HCT116 (cell line): ENCODE measurements around the gene PACRG. TPM values are rescaled to one million over a fixed set of nuclear protein-coding genes. Genes with fewer than 3 reads are reported as not detected.

Source experiments
- ATAC-seq: fragments of 200-7000 bp; cut with Tn5 transposase; 2 replicates; pipeline ENCODE4 v1.9.1; 2020; ENCODE audit warnings: mild to moderate bottlenecking, moderate library complexity
- BruUV-seq: library from RNA; stranded (reverse); fragments of 400-500 nt; replicated peaks from 2 replicates; lab custom pipeline; 2021; lab: Mats Ljungman, UMichigan
- CTCF ChIA-PET: fragments of 300-600 bp; sonication (Branson Sonifier 250); formaldehyde crosslinking; loops from one replicate; lab custom pipeline; 2021; ENCODE audit warnings: antibody characterized with exemption; lab: Charles Lee
- POLR2A ChIA-PET: fragments of 300-600, 350-600 bp; sonication (Branson Sonifier 250); formaldehyde crosslinking; loops from one replicate; lab custom pipeline; 2021; ENCODE audit warnings: antibody characterized with exemption; lab: Charles Lee
- RAD21 ChIA-PET, 2 experiments: fragments of 300-600 bp; sonication (Branson Sonifier 250); formaldehyde crosslinking; loops; one replicate each; lab custom pipeline; 2023; ENCODE audit warnings: low total read pairs in 2 of 2; ENCODE audit not compliant: uncharacterized antibody in 2 of 2, unreplicated experiment in 2 of 2, low non-redundant PET in 1 of 2; lab: Charles Lee
- DNase-seq: peaks from one replicate; pipeline ENCODE4 v3.0.0-alpha.2; 2010; ENCODE audit warnings: low read depth, low spot score
- H2AFZ ChIP-seq: fragments of 200-600 bp; shearing (Covaris generic), sonication (generic); 2 replicates; pipeline ENCODE4 v1.6.1; 2017; ENCODE audit warnings: low read depth, mixed run types, mixed read lengths, antibody characterized with exemption, low read length; ENCODE audit not compliant: poor library complexity, severe bottlenecking
- H3K27ac ChIP-seq: 2 replicates; pipeline ENCODE4 v1.5.1; 2012; ENCODE audit warnings: low read depth, low read length
- H3K27me3 ChIP-seq: fragments of 200-600 bp; sonication (generic); 2 replicates; pipeline ENCODE4 v1.6.1; 2016; ENCODE audit warnings: mixed run types, low read length, mixed read lengths; ENCODE audit not compliant: insufficient read depth
- H3K36me3 ChIP-seq, 2 experiments: fragments of 200-500 bp in 1 of 2; fragments of 200-600 bp in 1 of 2; sonication (Bioruptor generic) in 1 of 2; sonication (generic) in 1 of 2; 2 replicates each; pipeline versions ENCODE4 v1.5.1 to v1.6.1; 2014 to 2016; ENCODE audit warnings: low read length in 2 of 2, inconsistent platforms in 1 of 2, mixed read lengths in 1 of 2, mixed run types in 1 of 2; ENCODE audit not compliant: insufficient read depth in 2 of 2, control insufficient read depth in 1 of 2
- H3K4me1 ChIP-seq, 2 experiments: fragments of 200-600 bp in 1 of 2; sonication (generic) in 1 of 2; 2 replicates each; pipeline versions ENCODE4 v1.5.1 to v1.6.1; 2012 to 2017; ENCODE audit warnings: low read length in 2 of 2, inconsistent platforms in 1 of 2, mild to moderate bottlenecking in 1 of 2, mixed read lengths in 1 of 2, mixed run types in 1 of 2, moderate library complexity in 1 of 2; ENCODE audit not compliant: insufficient read depth in 2 of 2, control insufficient read depth in 1 of 2
- H3K4me2 ChIP-seq: fragments of 200-600 bp; sonication (generic); 2 replicates; pipeline ENCODE4 v1.6.1; 2017; ENCODE audit warnings: mixed run types, low read length, mixed read lengths
- H3K4me3 ChIP-seq, 2 experiments: fragments of 200-600 bp in 1 of 2; sonication (generic) in 1 of 2; replicated peaks in 1 of 2; 2 replicates each; pipeline ENCODE4 v1.5.1; 2011 to 2016; ENCODE audit warnings: low read length in 2 of 2, control low read depth in 1 of 2, low read depth in 1 of 2, mild to moderate bottlenecking in 1 of 2, mixed read lengths in 1 of 2, mixed run types in 1 of 2
- H3K79me2 ChIP-seq: fragments of 200-600 bp; sonication (generic); 2 replicates; pipeline ENCODE4 v1.6.1; 2017; ENCODE audit warnings: mild to moderate bottlenecking, mixed run types, low read length, moderate library complexity, mixed read lengths; ENCODE audit not compliant: insufficient read depth
- H3K9ac ChIP-seq: fragments of 200-600 bp; sonication (generic); 2 replicates; pipeline ENCODE4 v1.6.1; 2016; ENCODE audit warnings: low read length, mixed read lengths
- H3K9me2 ChIP-seq: fragments of 200-600 bp; sonication (generic), shearing (Covaris generic); 2 replicates; pipeline ENCODE4 v1.6.1; 2017; ENCODE audit warnings: mixed run types, mild to moderate bottlenecking, moderate library complexity; ENCODE audit not compliant: insufficient read depth
- H3K9me3 ChIP-seq, 2 experiments: fragments of 200-500 bp in 1 of 2; fragments of 200-600 bp in 1 of 2; sonication (Bioruptor generic) in 1 of 2; sonication (generic) in 1 of 2; 2 replicates each; pipeline ENCODE4 v1.6.1; 2014 to 2017; ENCODE audit warnings: low read length in 2 of 2, mixed read lengths in 2 of 2, inconsistent platforms in 1 of 2, low read depth in 1 of 2, mild to moderate bottlenecking in 1 of 2, mixed run types in 1 of 2, moderate library complexity in 1 of 2; ENCODE audit not compliant: control insufficient read depth in 1 of 2, insufficient read depth in 1 of 2
- H4K20me1 ChIP-seq: fragments of 200-600 bp; sonication (generic), shearing (Covaris generic); 2 replicates; pipeline ENCODE4 v1.6.1; 2017; ENCODE audit warnings: mixed run types, mild to moderate bottlenecking, moderate library complexity; ENCODE audit not compliant: insufficient read depth
- ATF3 ChIP-seq: IDR thresholded peaks from 2 replicates; pipeline ENCODE4 v1.6.1; 2012
- CBX3 ChIP-seq: IDR thresholded peaks from 2 replicates; pipeline ENCODE4 v1.6.1; 2012; ENCODE audit warnings: low read depth
- ELF1 ChIP-seq: IDR thresholded peaks from 2 replicates; pipeline ENCODE4 v1.6.1; 2012; ENCODE audit warnings: low read depth, borderline replicate concordance
- EZH2 ChIP-seq: fragments of 200-600 bp; sonication (generic); IDR thresholded peaks from 2 replicates; pipeline ENCODE4 v1.6.1; 2017; ENCODE audit warnings: antibody characterized with exemption, mixed run types
- EZH2phosphoT487 ChIP-seq: fragments of 200-600 bp; IDR thresholded peaks from 2 replicates; pipeline ENCODE4 v1.6.1; 2018; ENCODE audit warnings: antibody characterized with exemption, borderline replicate concordance
- POLR2A ChIP-seq: IDR thresholded peaks from 2 replicates; pipeline ENCODE4 v1.7.0; 2011; ENCODE audit warnings: borderline replicate concordance; ENCODE audit not compliant: insufficient read depth, insufficient read length; ENCODE audit errors: extremely low read depth
- POLR2AphosphoS5 ChIP-seq: IDR thresholded peaks from 2 replicates; pipeline ENCODE4 v1.6.1; 2011; ENCODE audit warnings: mild to moderate bottlenecking, low read depth, low read length, moderate library complexity
- RAD21 ChIP-seq: IDR thresholded peaks from 2 replicates; pipeline ENCODE4 v1.6.1; 2012; ENCODE audit warnings: low read depth, mild to moderate bottlenecking
- REST ChIP-seq: IDR thresholded peaks from 2 replicates; pipeline ENCODE4 v1.6.1; 2012; ENCODE audit warnings: low read depth
- SIN3A ChIP-seq: IDR thresholded peaks from 2 replicates; pipeline ENCODE4 v1.6.1; 2012; ENCODE audit warnings: low read depth
- SP1 ChIP-seq: IDR thresholded peaks from 2 replicates; pipeline ENCODE4 v1.6.1; 2012; ENCODE audit warnings: low read depth
- SRF ChIP-seq: IDR thresholded peaks from 2 replicates; pipeline ENCODE4 v1.6.1; 2012; ENCODE audit warnings: low read depth
- TCF7L2 ChIP-seq: IDR thresholded peaks from 2 replicates; pipeline ENCODE4 v1.7.0; 2011; ENCODE audit warnings: borderline replicate concordance, inconsistent platforms; ENCODE audit not compliant: insufficient read depth, insufficient read length; ENCODE audit errors: extremely low read depth
- YY1 ChIP-seq: IDR thresholded peaks from 2 replicates; pipeline ENCODE4 v1.6.1; 2011; ENCODE audit warnings: low read length, low read depth, moderate library complexity, mild to moderate bottlenecking; ENCODE audit not compliant: insufficient replicate concordance; ENCODE audit errors: extremely low read depth
- ZBTB33 ChIP-seq: IDR thresholded peaks from 2 replicates; pipeline ENCODE4 v1.6.1; 2011; ENCODE audit warnings: mild to moderate bottlenecking, low read length, moderate library complexity; ENCODE audit not compliant: insufficient replicate concordance; ENCODE audit errors: extremely low read depth
- ZFX ChIP-seq: fragments of 450-650 bp; IDR thresholded peaks from 2 replicates; pipeline ENCODE4 v1.6.1; 2017
- ZNF274 ChIP-seq: fragments of 200-500 bp; sonication (Bioruptor generic); IDR thresholded peaks from 2 replicates; pipeline ENCODE4 v1.6.1; 2014; ENCODE audit warnings: mild to moderate bottlenecking, low read depth, low read length, inconsistent platforms
- intact Hi-C: fragments of 100-400 bp; cut with micrococcal nuclease; formaldehyde crosslinking; loops from 2 replicates; pipeline ENCODE4 v1.10.0; 2022
- total RNA-seq: library from RNA; stranded (reverse); gene quantifications from one replicate; pipeline ENCODE4 v1.2.1, GENCODE V29; 2021; ENCODE audit not compliant: unreplicated experiment
- TF ChIP-seq, protein P1 (sequence below): IDR thresholded peaks from 2 replicates; pipeline ENCODE4 v1.6.1; 2012

The PACRG gene
- total RNA-seq, 1 experiment from 2014 or later: 0.71 TPM

DNA sequence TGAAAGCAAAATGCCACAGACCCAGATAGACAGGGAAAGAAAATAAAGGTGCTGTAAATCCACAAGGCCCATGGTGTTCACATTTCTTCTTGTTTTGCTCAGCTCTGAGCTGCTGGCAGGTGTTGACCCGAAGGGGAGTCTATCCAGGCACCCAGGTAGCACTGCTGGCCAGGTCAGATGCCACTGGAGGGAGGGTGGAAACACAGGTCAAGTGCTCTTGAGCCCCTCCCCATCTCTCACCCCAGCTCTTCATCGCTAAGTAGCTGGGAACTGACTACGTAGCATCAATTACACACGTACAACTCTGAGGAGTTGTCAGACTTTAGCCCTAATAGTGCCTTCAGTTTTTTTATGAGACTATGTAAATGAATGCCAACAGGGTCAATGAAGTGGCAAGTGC, 399.0 kb downstream of the PACRG start:
- ATAC-seq: no peak
- BruUV-seq: no TSS peak
- Histone ChIP-seq H3K9me2 (no peaks in the 10 kb centered on the region), H3K4me3 (no peak overlapping the region), H3K79me2 (no peaks in the 10 kb centered on the region), H2AFZ (no peak overlapping the region), H3K27ac (no peak overlapping the region)
- CTCF ChIA-PET: no interaction called here
- POLR2A ChIA-PET: no interaction called here
- intact Hi-C loops: no loop called here
- TF ChIP-seq ZBTB33: no peak
- no peak for TF ChIP-seq SRF
- TF ChIP-seq, protein P1, sequence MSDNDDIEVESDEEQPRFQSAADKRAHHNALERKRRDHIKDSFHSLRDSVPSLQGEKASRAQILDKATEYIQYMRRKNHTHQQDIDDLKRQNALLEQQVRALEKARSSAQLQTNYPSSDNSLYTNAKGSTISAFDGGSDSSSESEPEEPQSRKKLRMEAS: no peak
- TF ChIP-seq RAD21: no peak
- no peak for TF ChIP-seq ELF1
- TF ChIP-seq REST: no peak
- TF ChIP-seq EZH2phosphoT487: no peak
- no peak for TF ChIP-seq ATF3
- TF ChIP-seq SIN3A: no peak
- TF ChIP-seq POLR2A: no peak
- no peak for TF ChIP-seq SP1
- TF ChIP-seq ZFX: no peak
- TF ChIP-seq YY1: no peak
- TF ChIP-seq TCF7L2: no peak
- no peak for TF ChIP-seq POLR2AphosphoS5
- no peak for TF ChIP-seq ZNF274
- no peak for TF ChIP-seq CBX3
- TF ChIP-seq EZH2: no peak
- TF ChIP-seq, all 23 proteins: peak for 0
- Histone ChIP-seq H3K27me3 (no peaks in the 10 kb centered on the region), H4K20me1 (no peaks in the 10 kb centered on the region), H3K36me3 (no peaks in the 10 kb centered on the region), H3K9ac (no peak overlapping the region), H3K4me2 (no peak overlapping the region), H3K9me3 (no peaks in the 10 kb centered on the region), H3K4me1 (no peaks in the 10 kb centered on the region)
- no peak for DNase-seq
- RAD21 ChIA-PET: no interaction called here
